ENCODE measurements around the gene ARIH1.

DNA sequence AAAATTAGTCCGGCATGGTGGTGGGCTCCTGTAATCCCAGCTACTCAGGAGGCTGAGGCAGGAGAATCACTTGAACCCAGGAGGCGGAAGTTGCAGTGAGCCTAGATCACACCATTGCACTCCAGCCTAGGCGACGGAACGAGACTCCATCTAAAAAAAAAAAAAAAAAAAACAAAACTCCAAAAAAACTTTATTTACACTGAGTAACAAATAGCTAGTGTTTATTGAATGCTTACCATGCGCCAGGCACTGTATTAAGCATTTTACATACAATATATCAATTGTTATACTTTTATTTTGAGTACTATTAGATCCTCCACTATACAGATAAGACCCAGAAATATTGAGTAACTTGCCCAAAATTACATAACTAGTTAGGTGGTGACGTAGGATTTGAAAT lies 17.4 kb upstream of the ARIH1 start:
- TF ChIP-seq EZH2phosphoT487 (IDR thresholded peaks at IDR 0.05; ENCODE audit: borderline replicate concordance, low read length) (no peak), EZH2 (IDR thresholded peaks at IDR 0.05; ENCODE audit: low read length, unreplicated experiment) (no peak)
- TF ChIP-seq, protein P1, sequence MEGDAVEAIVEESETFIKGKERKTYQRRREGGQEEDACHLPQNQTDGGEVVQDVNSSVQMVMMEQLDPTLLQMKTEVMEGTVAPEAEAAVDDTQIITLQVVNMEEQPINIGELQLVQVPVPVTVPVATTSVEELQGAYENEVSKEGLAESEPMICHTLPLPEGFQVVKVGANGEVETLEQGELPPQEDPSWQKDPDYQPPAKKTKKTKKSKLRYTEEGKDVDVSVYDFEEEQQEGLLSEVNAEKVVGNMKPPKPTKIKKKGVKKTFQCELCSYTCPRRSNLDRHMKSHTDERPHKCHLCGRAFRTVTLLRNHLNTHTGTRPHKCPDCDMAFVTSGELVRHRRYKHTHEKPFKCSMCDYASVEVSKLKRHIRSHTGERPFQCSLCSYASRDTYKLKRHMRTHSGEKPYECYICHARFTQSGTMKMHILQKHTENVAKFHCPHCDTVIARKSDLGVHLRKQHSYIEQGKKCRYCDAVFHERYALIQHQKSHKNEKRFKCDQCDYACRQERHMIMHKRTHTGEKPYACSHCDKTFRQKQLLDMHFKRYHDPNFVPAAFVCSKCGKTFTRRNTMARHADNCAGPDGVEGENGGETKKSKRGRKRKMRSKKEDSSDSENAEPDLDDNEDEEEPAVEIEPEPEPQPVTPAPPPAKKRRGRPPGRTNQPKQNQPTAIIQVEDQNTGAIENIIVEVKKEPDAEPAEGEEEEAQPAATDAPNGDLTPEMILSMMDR (conservative IDR thresholded peaks at IDR 0.05; ENCODE audit: low read depth, low read length), result no peak
